Measurements from ENCODE around the gene RAB14.

DNA sequence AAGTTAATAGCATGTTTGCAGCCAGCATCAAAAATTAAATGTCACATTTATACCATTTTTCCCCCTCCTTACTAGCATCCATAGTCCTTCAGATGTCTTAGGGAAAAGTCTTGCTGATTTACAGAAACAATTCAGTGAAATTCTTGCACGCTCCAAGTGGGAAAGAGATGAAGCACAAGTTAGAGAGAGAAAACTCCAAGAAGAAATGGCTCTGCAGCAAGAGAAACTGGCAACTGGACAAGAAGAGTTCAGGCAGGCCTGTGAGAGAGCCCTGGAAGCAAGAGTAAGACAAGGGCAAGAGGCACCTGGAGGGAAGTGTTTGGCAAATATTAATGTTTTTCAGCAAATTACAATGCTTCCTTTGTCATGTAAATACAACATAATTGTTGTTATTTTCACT lies 60.4 kb downstream of the RAB14 start:
- TF ChIP-seq, protein P1, sequence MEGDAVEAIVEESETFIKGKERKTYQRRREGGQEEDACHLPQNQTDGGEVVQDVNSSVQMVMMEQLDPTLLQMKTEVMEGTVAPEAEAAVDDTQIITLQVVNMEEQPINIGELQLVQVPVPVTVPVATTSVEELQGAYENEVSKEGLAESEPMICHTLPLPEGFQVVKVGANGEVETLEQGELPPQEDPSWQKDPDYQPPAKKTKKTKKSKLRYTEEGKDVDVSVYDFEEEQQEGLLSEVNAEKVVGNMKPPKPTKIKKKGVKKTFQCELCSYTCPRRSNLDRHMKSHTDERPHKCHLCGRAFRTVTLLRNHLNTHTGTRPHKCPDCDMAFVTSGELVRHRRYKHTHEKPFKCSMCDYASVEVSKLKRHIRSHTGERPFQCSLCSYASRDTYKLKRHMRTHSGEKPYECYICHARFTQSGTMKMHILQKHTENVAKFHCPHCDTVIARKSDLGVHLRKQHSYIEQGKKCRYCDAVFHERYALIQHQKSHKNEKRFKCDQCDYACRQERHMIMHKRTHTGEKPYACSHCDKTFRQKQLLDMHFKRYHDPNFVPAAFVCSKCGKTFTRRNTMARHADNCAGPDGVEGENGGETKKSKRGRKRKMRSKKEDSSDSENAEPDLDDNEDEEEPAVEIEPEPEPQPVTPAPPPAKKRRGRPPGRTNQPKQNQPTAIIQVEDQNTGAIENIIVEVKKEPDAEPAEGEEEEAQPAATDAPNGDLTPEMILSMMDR (conservative IDR thresholded peaks at IDR 0.05; ENCODE audit: low read depth in 2 of 2) = no peak
- no peak for TF ChIP-seq POLR2AphosphoS5 (IDR thresholded peaks at IDR 0.05; ENCODE audit: low read depth)
